Left lung (tissue), 14 donors: ENCODE measurements around the gene LNP1. TPM values are rescaled to one million over a fixed set of nuclear protein-coding genes. Genes with fewer than 3 reads are reported as not detected.
A peak's percentile ranks its signal among the peaks of the same experiment; 100 is the strongest.
"Not testable (repeated sequence)": the region's sequence is repeated elsewhere in the genome, so short reads cannot be mapped to it uniquely, and the experiment has no call there.

Experiments used
- ATAC-seq: fragments of 200-7000 bp; cut with Tn5 transposase; one replicate; pipeline ENCODE4 v1.9.1; 2020; ENCODE audit warnings: moderate library complexity
- DNase-seq, 4 donors: peaks; one replicate each; pipeline ENCODE4 v3.0.0-alpha.2; 2013 to 2020
- H3K27ac ChIP-seq, 2 donors: fragments of 200-600 bp; sonication (generic) in 1 of 2; one replicate each; pipeline versions ENCODE4 v1.5.0 to v1.8.0; 2020 to 2021
- H3K27me3 ChIP-seq, 2 donors: fragments of 200-600 bp; sonication (generic) in 1 of 2; one replicate each; pipeline versions ENCODE4 v1.5.0 to v1.8.0; 2020 to 2021
- H3K36me3 ChIP-seq, 2 donors: fragments of 200-600 bp; sonication (generic) in 1 of 2; one replicate each; pipeline versions ENCODE4 v1.5.0 to v1.8.0; 2020 to 2021
- H3K4me1 ChIP-seq, 2 donors: fragments of 200-600 bp; one replicate each; pipeline ENCODE4 v1.8.0; 2021
- H3K4me3 ChIP-seq, 2 donors: fragments of 200-600 bp; sonication (generic) in 1 of 2; one replicate each; pipeline versions ENCODE4 v1.5.0 to v1.8.0; 2020 to 2021; ENCODE audit warnings: mild to moderate bottlenecking in 1 of 2
- H3K9me3 ChIP-seq, 2 donors: fragments of 200-600 bp; sonication (generic) in 1 of 2; one replicate each; pipeline versions ENCODE4 v1.5.0 to v1.8.0; 2020 to 2021
- intact Hi-C, 2 donors: fragments of 100-400 bp; cut with DNase I; formaldehyde crosslinking; loops; one replicate each; pipeline versions ENCODE4 v1.11.2 to v1.14.2; 2022
- long read RNA-seq, 12 donors: library from polyadenylated mRNA in 2 of 12; unstranded in 2 of 12; transcript quantifications; one replicate each; pipeline ENCODE4 v2.0.0 and lab custom pipeline, GENCODE V29; 2019 to 2026
- polyA plus RNA-seq, 6 donors: library from polyadenylated mRNA; unstranded; fragments of 120-200 nt; gene quantifications; one replicate each; pipeline ENCODE4 v1.2.1, GENCODE V29; 2013; ENCODE audit not compliant: insufficient read length in 6 of 6
- total RNA-seq, 2 donors: library from RNA; stranded (reverse); fragmentation: NEBNext Ultra II Directional; extraction: Animal tissue kit (Norgen Biotek cat#: 25700); gene quantifications; one replicate each; pipeline ENCODE4 v1.2.1, GENCODE V29; 2021
- TF ChIP-seq, protein P1 (sequence below), 2 donors: fragments of 200-600 bp; sonication (generic) in 1 of 2; IDR thresholded peaks; one replicate each; pipeline versions ENCODE4 v1.5.0 to v1.8.0; 2021; ENCODE audit warnings: antibody characterized with exemption in 2 of 2
- donor health status: DM: no; HTN: yes; CAD: no.
- donor health status: DM: no; HTN: no; CAD: no.

The LNP1 gene, protein sequence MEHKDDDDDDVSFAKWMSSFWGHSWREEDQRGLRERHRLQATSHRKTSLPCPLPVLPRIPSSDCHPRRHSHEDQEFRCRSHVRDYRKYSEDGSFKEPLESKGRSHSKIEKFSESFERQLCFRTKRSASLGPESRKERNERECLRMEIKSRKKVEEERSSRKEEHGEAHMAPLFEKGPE
- total RNA-seq (1 to 10 TPM; 1.4 to 2.1 TPM), polyA plus RNA-seq (10 to 100 TPM in 2 of 6 donors, 1 to 10 TPM in 4; 7.4 to 13.0 (median 9.3) TPM)
- long read RNA-seq, donor 1, partial matches to known transcripts = 0 of 3 reads
- long read RNA-seq, donor 1, other reads (novel, unspliced or antisense) = 0 of 3 reads
- long read RNA-seq, donor 2, partial matches to known transcripts = 0 of 3 reads
- long read RNA-seq, donor 2, other reads (novel, unspliced or antisense) = 0 of 3 reads
- long read RNA-seq, donor 3, partial matches to known transcripts = 0 of 2 reads
- long read RNA-seq, donor 3, other reads (novel, unspliced or antisense) = 0 of 2 reads
- long read RNA-seq, donor 4, partial matches to known transcripts = 2 of 3 reads
- long read RNA-seq, donor 4, other reads (novel, unspliced or antisense) = 0 of 3 reads
- long read RNA-seq, donor 5 = 0 reads
- long read RNA-seq, donor 6 = 0 reads
- long read RNA-seq, donor 7, partial matches to known transcripts = 0 of 2 reads
- long read RNA-seq, donor 7, other reads (novel, unspliced or antisense) = 0 of 2 reads
- long read RNA-seq, donor 8, partial matches to known transcripts = 0 of 1 reads
- long read RNA-seq, donor 8, other reads (novel, unspliced or antisense) = 0 of 1 reads
- long read RNA-seq, donor 9 = 0 reads
- long read RNA-seq, donor 10 = 0 reads
- long read RNA-seq, donor 11, transcript LNP1-201 (4 exons, 2,210 nt) = major isoform, 6 of 6 reads
- long read RNA-seq, donor 11, partial matches to known transcripts = 0 of 6 reads
- long read RNA-seq, donor 11, other reads (novel, unspliced or antisense) = 0 of 6 reads
- long read RNA-seq, donor 12, partial matches to known transcripts = 0 of 1 reads
- long read RNA-seq, donor 12, other reads (novel, unspliced or antisense) = 0 of 1 reads

DNA sequence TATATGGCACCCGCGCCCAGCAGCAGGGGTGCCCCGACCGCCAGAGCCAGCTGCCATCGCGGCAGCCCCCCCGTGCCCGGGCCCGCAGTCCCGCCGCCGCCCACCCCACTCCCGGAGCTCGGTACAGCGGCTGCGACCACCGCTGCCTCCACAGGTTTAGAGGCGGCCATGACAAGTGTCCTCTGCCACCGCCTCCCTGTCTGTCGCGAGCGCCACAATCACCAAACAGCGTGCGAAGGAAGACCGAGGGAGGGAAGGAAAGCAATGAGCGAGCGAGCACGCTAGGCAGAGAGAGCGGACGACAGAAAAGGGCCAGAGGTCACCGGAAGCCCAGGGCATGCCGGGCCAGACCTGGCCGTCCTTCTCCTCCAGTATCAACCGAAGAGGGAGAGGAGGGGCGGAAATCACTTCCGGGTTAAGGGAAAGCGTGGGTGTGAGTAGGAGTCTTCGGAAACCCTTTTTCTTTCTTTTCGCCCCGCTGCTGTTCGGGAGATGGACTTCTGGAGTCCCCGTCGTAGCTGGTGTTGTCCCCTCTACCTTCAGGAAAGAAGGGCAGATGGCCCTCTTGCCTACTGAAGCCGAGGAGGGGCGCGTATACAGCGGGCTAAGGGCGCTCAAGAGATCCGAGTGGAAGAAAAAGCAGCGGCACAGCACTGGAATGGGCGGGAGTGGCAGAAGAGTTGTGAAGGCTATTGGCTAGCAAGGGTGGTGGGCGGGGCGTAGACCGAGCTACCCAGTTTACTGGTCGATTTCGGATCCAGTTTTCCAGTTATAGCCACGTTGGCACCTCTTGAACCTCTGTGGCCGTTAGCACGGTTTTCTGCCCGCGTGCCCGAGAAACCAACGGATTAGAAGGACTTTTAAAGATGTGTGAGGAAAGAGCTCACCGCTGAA, at the start of gene LNP1, which contains the start of gene TOMM70:
Gene LNP1, plus strand, starts transcription at position 760 of the 894 bp plus-strand sequence. CDS start 28,191 bp downstream, outside the sequence.
Gene TOMM70, minus strand, starts transcription at position 310 of the 894 bp plus-strand sequence. Its CDS starts 140 bp downstream, at position 170.
- Histone ChIP-seq H3K36me3 (no peaks in the 10 kb centered on the region), H3K9me3 (no peaks in the 10 kb centered on the region), H3K27me3 (no peaks in the 10 kb centered on the region), H3K4me3 (peak within 1 kb of the TSS; percentile 73 to 96), H3K4me1 (peaks cover 15 to 37% of the 10 kb centered on the region in 2 donors), H3K27ac (peak within 1 kb of the TSS; percentile 90 to 91)
- ATAC-seq (peak; percentile 97), DNase-seq (peak; percentile 95 to 98 (median 98))
- intact Hi-C loops = no loop called here
- TF ChIP-seq, protein P1, sequence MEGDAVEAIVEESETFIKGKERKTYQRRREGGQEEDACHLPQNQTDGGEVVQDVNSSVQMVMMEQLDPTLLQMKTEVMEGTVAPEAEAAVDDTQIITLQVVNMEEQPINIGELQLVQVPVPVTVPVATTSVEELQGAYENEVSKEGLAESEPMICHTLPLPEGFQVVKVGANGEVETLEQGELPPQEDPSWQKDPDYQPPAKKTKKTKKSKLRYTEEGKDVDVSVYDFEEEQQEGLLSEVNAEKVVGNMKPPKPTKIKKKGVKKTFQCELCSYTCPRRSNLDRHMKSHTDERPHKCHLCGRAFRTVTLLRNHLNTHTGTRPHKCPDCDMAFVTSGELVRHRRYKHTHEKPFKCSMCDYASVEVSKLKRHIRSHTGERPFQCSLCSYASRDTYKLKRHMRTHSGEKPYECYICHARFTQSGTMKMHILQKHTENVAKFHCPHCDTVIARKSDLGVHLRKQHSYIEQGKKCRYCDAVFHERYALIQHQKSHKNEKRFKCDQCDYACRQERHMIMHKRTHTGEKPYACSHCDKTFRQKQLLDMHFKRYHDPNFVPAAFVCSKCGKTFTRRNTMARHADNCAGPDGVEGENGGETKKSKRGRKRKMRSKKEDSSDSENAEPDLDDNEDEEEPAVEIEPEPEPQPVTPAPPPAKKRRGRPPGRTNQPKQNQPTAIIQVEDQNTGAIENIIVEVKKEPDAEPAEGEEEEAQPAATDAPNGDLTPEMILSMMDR (IDR thresholded peaks at IDR 0.05) = peak in 1 of 2 donors; percentile 4

DNA sequence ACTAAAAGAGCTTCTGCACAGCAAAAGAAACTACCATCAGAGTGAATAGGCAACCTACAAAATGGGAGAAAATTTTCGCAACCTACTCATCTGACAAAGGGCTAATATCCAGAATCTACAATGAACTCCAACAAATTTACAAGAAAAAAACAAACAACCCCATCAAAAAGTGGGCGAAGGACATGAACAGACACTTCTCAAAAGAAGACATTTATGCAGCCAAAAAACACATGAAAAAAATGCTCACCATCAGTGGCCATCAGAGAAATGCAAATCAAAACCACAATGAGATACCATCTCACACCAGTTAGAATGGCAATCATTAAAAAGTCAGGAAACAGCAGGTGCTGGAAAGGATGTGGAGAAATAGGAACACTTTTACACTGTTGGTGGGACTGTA, 49.6 kb upstream of the LNP1 start:
- H3K4me1 ChIP-seq, DNase-seq, intact Hi-C loops, H3K27me3 ChIP-seq, H3K27ac ChIP-seq, ATAC-seq, H3K9me3 ChIP-seq, H3K4me3 ChIP-seq: not testable (repeated sequence)
- H3K36me3 ChIP-seq = peaks cover 0 to 84% of the 10 kb centered on the region in 2 donors

DNA sequence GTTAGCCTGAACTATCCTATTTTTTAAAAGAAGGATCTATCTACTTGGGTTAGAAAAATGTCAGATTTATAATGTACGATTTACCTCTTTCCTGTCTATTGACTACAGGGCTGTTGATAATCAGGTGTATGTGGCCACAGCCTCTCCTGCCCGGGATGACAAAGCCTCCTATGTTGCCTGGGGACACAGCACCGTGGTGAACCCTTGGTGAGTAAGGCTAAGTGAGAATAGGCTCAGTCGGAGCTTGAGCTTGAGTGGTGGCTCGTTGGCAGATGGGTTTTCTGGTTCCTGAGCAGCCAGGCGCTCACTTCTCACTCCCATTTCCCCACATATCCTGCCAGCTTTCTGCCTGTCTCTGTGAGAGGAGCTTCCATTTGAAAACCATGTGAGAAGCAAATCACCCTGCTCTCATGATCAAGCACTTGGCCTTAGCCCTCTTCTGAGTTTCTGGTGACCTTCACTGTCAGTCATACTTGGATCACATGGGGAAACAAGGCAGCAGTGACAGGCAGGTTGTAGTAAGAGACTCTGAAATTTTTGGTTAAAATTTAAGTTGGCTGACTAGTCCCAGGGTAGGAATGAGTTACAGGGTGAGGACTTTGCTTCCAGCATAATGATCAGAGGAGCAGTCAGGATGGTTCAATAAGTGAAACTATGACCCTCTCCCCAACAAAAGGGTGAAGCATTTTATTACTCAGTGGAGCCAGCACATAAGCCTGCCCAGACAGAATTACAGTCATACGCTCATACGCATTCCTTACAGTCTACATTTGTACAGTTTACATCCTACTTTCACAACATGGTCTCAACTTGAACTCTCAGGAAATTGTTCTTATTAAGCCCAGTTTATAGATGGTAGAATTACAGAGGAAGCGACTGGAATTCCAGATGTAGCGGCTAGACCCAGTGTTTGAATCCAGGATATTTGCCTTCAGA, 48.8 kb upstream of the LNP1 start:
- Histone ChIP-seq H3K36me3 (peaks cover 0 to 84% of the 10 kb centered on the region in 2 donors), H3K9me3 (no peaks in the 10 kb centered on the region), H3K4me3 (no peak overlapping the region), H3K27me3 (no peaks in the 10 kb centered on the region), H3K4me1 (no peaks in the 10 kb centered on the region), H3K27ac (no peak overlapping the region)
- DNase-seq = no peak
- intact Hi-C loops = no loop called here
- TF ChIP-seq, protein P1 (IDR thresholded peaks at IDR 0.05) = no peak
- ATAC-seq = no peak

DNA sequence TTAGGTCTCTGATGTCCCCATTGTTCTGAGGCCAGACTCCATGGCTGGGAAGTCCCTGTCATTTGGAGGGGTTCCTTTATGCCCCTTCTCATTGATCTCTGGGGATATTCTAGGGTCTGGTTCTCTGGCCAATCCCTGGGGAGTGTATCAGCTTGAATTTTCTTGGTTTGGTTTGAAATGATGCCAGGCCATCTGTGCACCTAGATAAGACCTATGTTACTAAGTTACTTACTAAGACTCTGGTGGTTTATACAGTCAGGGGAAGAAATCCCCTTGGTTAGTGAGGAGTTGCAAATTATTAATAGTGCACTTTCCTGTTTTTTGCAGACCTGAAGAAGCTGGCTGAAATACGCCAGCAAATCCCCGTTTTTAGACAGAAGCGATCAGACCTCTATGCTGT, 46.5 kb upstream of the LNP1 start:
- intact Hi-C loops = no loop called here
- H3K27ac ChIP-seq = no peak overlapping the region
- TF ChIP-seq, protein P1 (IDR thresholded peaks at IDR 0.05) = no peak
- no peak overlapping the region for H3K4me3 ChIP-seq
- H3K27me3 ChIP-seq = no peaks in the 10 kb centered on the region
- no peak for DNase-seq
- ATAC-seq = no peak
- H3K4me1 ChIP-seq = no peaks in the 10 kb centered on the region
- H3K9me3 ChIP-seq = no peaks in the 10 kb centered on the region
- peaks cover 0 to 79% of the 10 kb centered on the region in 2 donors for H3K36me3 ChIP-seq
